ENCODE measurements around the gene ZNF24.

Gene ZNF24

DNA sequence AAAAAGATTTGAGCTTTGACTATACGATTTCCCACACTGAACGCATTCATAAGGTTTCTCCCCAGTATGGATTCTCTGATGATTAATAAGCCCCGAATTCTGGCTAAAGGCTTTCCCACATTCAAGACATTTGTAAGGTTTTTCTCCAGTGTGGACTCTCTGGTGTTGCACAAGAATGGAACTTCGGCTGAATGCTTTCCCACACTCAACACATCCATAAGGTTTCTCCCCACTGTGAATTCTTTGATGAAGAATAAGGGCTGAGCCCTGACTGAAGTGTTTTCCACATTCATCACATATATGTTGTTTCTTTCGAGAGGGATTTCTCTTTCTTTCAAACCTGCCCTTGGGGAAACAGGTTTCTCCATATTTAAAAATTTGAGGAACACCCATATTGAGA is 6.9 kb downstream of the ZNF24 start:
- Histone ChIP-seq H3K4me3 (ENCODE audit: low read depth in 1 of 5, low read length in 5 of 5) (no peak overlapping the region), H3K4me1 (ENCODE audit: control insufficient read depth in 5 of 5, insufficient read depth in 5 of 5, low read length in 5 of 5) (peaks cover 0 to 10% (median 2%) of the 10 kb centered on the region in 5 donors), H3K9ac (ENCODE audit: low read length in 5 of 5) (no peak overlapping the region), H3K9me3 (ENCODE audit: control insufficient read depth in 5 of 5, low read length in 5 of 5) (no peaks in the 10 kb centered on the region), H3K27me3 (ENCODE audit: control insufficient read depth in 5 of 5, insufficient read depth in 4 of 5, low read length in 5 of 5) (no peaks in the 10 kb centered on the region), H3K36me3 (ENCODE audit: control insufficient read depth in 5 of 5, insufficient read depth in 5 of 5, low read length in 5 of 5) (peaks cover 59 to 79% (median 73%) of the 10 kb centered on the region in 5 donors), H3K27ac (ENCODE audit: low read depth, low read length) (no peak overlapping the region)

DNA sequence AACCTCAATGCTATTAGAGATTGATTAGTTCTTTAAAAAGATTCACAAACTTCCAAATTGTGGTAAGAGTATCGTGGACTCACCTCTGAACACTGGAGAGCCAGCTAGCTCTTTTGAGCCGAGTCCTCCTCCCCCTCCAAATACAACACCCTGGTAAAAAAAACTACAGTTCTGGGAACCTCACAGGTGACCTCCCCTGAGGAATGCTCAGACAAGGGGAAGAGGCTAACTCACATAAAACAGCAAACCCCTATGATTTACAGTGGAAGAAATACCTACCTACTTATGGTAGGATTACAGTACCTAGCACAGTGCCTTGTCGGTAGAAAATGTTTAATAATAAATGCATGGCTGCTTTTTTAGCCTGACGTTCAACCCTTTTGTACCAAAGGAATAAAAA is 8.4 kb downstream of the ZNF24 start:
- H3K4me1 ChIP-seq (ENCODE audit: control insufficient read depth in 5 of 5, insufficient read depth in 5 of 5, low read length in 5 of 5), result peaks cover 0 to 10% (median 2%) of the 10 kb centered on the region in 5 donors
- H3K27ac ChIP-seq (ENCODE audit: low read depth, low read length), result no peak overlapping the region

DNA sequence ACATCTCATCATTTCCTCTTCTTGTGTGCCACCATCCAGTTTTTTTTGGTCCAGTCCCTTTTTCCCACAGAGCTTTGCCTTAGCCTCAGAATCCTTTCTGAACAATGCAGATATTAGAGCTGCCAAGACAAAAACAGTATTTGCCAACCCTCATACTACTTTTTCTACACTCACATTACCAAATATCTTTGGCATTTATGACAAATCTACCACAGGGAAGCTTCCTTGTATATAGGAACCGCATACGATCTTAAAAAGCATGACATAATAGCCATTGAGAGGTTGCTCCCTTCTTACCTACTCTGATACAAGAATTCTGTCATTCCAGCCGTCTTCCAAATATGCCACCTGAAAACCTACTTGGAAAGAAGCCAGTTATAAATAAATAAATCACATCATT is 9.4 kb downstream of the ZNF24 start:
- H3K27me3 ChIP-seq (ENCODE audit: control insufficient read depth in 5 of 5, insufficient read depth in 4 of 5, low read length in 5 of 5), result no peaks in the 10 kb centered on the region
- H3K27ac ChIP-seq (ENCODE audit: low read depth, low read length), result no peak overlapping the region
- H3K4me3 ChIP-seq (ENCODE audit: low read depth in 1 of 5, low read length in 5 of 5), result no peak overlapping the region
- no peaks in the 10 kb centered on the region for H3K9me3 ChIP-seq (ENCODE audit: control insufficient read depth in 5 of 5, low read length in 5 of 5)
- H3K9ac ChIP-seq (ENCODE audit: low read length in 5 of 5), result no peak overlapping the region
- H3K36me3 ChIP-seq (ENCODE audit: control insufficient read depth in 5 of 5, insufficient read depth in 5 of 5, low read length in 5 of 5), result peaks cover 54 to 78% (median 70%) of the 10 kb centered on the region in 5 donors
- H3K4me1 ChIP-seq (ENCODE audit: control insufficient read depth in 5 of 5, insufficient read depth in 5 of 5, low read length in 5 of 5), result peaks cover 0 to 10% (median 0%) of the 10 kb centered on the region in 5 donors

More for the DNA sequence above, 8.4 kb downstream of the ZNF24 start:
- Histone ChIP-seq H3K36me3 (ENCODE audit: control insufficient read depth in 5 of 5, insufficient read depth in 5 of 5, low read length in 5 of 5) (peaks cover 60 to 86% (median 76%) of the 10 kb centered on the region in 5 donors), H3K4me3 (ENCODE audit: low read depth in 1 of 5, low read length in 5 of 5) (no peak overlapping the region), H3K9me3 (ENCODE audit: control insufficient read depth in 5 of 5, low read length in 5 of 5) (no peaks in the 10 kb centered on the region), H3K27me3 (ENCODE audit: control insufficient read depth in 5 of 5, insufficient read depth in 4 of 5, low read length in 5 of 5) (no peaks in the 10 kb centered on the region), H3K9ac (ENCODE audit: low read length in 5 of 5) (peak overlapping the region in 1 of 5 donors; percentile 17)

DNA sequence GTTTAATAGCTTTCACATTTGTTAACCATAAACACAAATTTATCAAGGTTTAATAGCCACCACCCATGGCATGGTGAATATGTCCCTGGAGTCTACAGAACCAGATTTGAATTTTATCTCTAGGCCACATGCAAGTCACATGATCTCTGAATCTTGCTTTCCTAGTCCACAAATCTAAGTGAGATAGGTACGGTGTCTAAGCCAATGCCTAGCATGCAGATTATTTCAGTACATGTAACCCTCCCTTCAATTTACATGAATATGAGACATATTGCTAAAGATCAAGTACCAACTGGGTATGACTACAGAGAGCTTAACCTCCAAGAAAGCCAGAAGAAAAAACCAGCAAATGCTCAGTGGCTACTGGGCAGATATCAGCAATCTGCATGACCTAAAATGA is 10.0 kb downstream of the ZNF24 start:
- Histone ChIP-seq H3K4me1 (ENCODE audit: control insufficient read depth in 5 of 5, insufficient read depth in 5 of 5, low read length in 5 of 5) (peaks cover 0 to 10% (median 0%) of the 10 kb centered on the region in 5 donors), H3K27ac (ENCODE audit: low read depth, low read length) (no peak overlapping the region), H3K4me3 (ENCODE audit: low read depth in 1 of 5, low read length in 5 of 5) (no peak overlapping the region), H3K27me3 (ENCODE audit: control insufficient read depth in 5 of 5, insufficient read depth in 4 of 5, low read length in 5 of 5) (no peaks in the 10 kb centered on the region), H3K36me3 (ENCODE audit: control insufficient read depth in 5 of 5, insufficient read depth in 5 of 5, low read length in 5 of 5) (peaks cover 48 to 72% (median 64%) of the 10 kb centered on the region in 5 donors), H3K9me3 (ENCODE audit: control insufficient read depth in 5 of 5, low read length in 5 of 5) (no peaks in the 10 kb centered on the region), H3K9ac (ENCODE audit: low read length in 5 of 5) (no peak overlapping the region)

DNA sequence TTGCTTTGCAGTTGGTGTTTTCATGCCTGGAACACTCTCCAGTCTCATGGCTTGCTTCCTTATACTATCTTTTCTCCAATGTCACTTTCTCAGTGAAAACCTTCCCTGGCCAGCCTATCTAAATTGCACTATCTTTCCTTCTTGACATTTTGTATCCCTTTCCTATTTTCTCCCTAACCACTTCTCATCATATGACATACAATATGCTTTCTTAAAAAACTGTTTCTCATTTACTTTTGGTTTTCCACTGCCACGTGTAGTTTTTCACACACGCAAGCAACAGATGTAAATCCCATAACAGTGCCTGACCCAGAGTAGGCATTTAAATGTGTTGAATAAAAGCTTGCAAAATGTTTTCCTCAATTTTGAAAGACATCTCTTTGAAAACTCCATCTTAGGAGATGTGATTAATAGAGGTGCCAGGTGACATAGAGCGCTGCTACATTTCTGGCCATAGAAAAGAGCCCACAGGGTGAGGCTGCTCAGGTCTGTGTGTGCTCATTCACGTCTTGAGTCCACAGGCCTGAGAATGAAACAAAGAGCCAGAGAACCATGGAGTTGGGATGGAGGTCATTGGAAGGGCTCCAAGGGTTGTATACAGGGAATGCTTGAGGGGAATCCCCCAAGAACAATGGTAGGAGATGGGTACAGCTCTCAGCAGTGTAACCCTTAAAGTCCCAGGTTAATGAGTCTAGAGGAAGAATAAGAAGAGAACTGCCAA is 12.7 kb downstream of the ZNF24 start:
- peaks cover 0 to 2% (median 0%) of the 10 kb centered on the region in 5 donors for H3K9me3 ChIP-seq (ENCODE audit: control insufficient read depth in 5 of 5, low read length in 5 of 5)
- H3K27me3 ChIP-seq (ENCODE audit: control insufficient read depth in 5 of 5, insufficient read depth in 4 of 5, low read length in 5 of 5), result no peaks in the 10 kb centered on the region
- H3K4me3 ChIP-seq (ENCODE audit: low read depth in 1 of 5, low read length in 5 of 5), result no peak overlapping the region
- no peak overlapping the region for H3K9ac ChIP-seq (ENCODE audit: low read length in 5 of 5)
- H3K27ac ChIP-seq (ENCODE audit: low read depth, low read length), result no peak overlapping the region
- H3K36me3 ChIP-seq (ENCODE audit: control insufficient read depth in 5 of 5, insufficient read depth in 5 of 5, low read length in 5 of 5), result peaks cover 27 to 45% (median 40%) of the 10 kb centered on the region in 5 donors
- H3K4me1 ChIP-seq (ENCODE audit: control insufficient read depth in 5 of 5, insufficient read depth in 5 of 5, low read length in 5 of 5), result peaks cover 0 to 10% (median 0%) of the 10 kb centered on the region in 5 donors

DNA sequence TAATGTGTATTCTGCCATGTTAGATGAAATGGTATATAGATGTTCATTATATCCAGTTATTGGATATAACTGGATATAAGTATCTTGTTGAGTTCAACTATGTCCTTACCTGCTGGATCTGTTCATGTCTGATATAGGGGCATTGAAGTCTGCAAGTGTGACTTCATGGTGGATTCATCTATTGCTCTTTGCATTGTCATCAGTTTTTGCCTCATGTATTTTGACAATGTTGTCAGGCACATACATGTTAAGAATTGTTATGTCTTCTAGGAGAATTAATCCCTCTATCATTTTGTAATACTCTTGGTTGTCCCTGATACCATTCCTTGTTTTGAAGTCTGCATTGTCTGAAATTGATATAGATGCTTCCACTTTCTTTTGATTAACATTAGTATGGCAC is 15.4 kb downstream of the ZNF24 start:
- Histone ChIP-seq H3K4me3 (ENCODE audit: low read depth in 1 of 5, low read length in 5 of 5) (no peak overlapping the region), H3K9me3 (ENCODE audit: control insufficient read depth in 5 of 5, low read length in 5 of 5) (peaks cover 0 to 2% (median 0%) of the 10 kb centered on the region in 5 donors), H3K36me3 (ENCODE audit: control insufficient read depth in 5 of 5, insufficient read depth in 5 of 5, low read length in 5 of 5) (peaks cover 9 to 22% (median 19%) of the 10 kb centered on the region in 5 donors), H3K4me1 (ENCODE audit: control insufficient read depth in 5 of 5, insufficient read depth in 5 of 5, low read length in 5 of 5) (no peaks in the 10 kb centered on the region), H3K27me3 (ENCODE audit: control insufficient read depth in 5 of 5, insufficient read depth in 4 of 5, low read length in 5 of 5) (no peaks in the 10 kb centered on the region), H3K27ac (ENCODE audit: low read depth, low read length) (no peak overlapping the region), H3K9ac (ENCODE audit: low read length in 5 of 5) (no peak overlapping the region)

DNA sequence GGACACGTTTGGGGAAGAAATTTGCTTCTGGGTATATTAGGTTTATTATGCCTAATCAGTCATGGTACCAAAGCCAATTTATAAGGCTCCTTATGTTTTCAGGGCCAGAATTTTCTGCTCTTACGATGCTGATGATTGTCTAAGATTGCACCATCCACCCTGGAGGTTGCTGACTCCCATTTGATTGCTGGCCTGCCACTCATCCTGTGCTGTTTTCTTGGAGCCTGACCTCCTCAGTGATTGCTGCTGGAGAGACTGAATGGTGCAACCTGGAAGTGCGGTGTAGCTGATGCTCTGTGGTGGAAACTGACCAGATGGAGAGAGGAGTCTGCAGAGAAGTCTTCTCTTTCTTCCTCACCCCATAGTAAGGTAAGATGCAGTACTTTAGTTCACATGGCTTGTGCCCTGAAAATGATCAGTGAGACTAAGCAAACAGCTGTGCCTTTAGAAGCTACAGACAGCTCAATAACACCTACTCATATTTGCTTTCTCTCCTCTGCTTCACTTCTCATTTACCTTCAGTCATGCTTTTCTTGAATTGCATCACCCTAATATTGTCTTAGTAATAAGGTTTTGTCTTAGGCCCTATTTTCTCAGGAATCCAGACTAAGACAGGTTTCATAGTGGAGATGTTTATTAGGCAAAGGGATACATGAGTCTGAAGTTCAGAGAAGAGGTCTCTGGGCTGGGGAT is 17.4 kb downstream of the ZNF24 start:
- Histone ChIP-seq H3K9ac (ENCODE audit: low read length in 5 of 5) (no peak overlapping the region), H3K4me1 (ENCODE audit: control insufficient read depth in 5 of 5, insufficient read depth in 5 of 5, low read length in 5 of 5) (no peaks in the 10 kb centered on the region), H3K36me3 (ENCODE audit: control insufficient read depth in 5 of 5, insufficient read depth in 5 of 5, low read length in 5 of 5) (peaks cover 0 to 4% (median 3%) of the 10 kb centered on the region in 5 donors), H3K9me3 (ENCODE audit: control insufficient read depth in 5 of 5, low read length in 5 of 5) (peaks cover 0 to 2% (median 0%) of the 10 kb centered on the region in 5 donors), H3K27ac (ENCODE audit: low read depth, low read length) (no peak overlapping the region), H3K27me3 (ENCODE audit: control insufficient read depth in 5 of 5, insufficient read depth in 4 of 5, low read length in 5 of 5) (no peaks in the 10 kb centered on the region), H3K4me3 (ENCODE audit: low read depth in 1 of 5, low read length in 5 of 5) (no peak overlapping the region)

DNA sequence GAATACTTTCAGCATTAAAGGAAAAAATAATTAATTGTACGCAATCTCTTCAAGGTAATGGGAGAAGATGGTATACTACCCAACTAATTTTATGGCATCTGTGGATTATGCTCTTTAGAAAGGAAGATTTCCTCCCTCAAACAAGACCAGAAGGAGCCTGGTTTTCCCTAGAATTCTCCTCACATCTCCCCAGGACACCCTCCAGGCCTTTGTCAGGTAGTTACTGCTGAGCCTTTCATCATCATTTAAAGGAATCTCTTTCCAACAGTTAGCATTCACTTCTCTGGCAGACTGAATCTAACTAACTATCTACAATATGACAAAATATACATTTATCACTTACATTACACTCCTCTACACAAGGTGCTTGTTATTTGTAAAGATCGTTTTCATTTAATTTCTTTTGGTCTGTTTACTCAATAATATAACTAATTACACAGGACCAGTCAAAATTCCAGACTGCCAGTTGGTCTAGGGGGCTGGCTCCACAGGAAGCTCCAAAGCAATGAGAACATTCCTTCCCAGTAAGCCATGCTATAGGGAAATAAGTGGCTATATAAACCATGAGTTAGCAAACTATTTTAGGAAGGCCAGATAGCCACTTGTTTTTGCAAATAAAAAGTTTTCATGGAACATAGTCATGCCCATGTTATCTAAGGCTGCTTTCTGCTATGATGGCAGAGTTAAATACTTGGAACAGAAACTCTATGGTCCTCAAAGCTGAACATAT is 19.1 kb downstream of the ZNF24 start:
- no peak overlapping the region for H3K9ac ChIP-seq (ENCODE audit: low read length in 5 of 5)
- H3K27ac ChIP-seq (ENCODE audit: low read depth, low read length), result no peak overlapping the region
- H3K27me3 ChIP-seq (ENCODE audit: control insufficient read depth in 5 of 5, insufficient read depth in 4 of 5, low read length in 5 of 5), result no peaks in the 10 kb centered on the region
- no peak overlapping the region for H3K4me3 ChIP-seq (ENCODE audit: low read depth in 1 of 5, low read length in 5 of 5)
- no peaks in the 10 kb centered on the region for H3K4me1 ChIP-seq (ENCODE audit: control insufficient read depth in 5 of 5, insufficient read depth in 5 of 5, low read length in 5 of 5)
- H3K9me3 ChIP-seq (ENCODE audit: control insufficient read depth in 5 of 5, low read length in 5 of 5), result peaks cover 0 to 2% (median 0%) of the 10 kb centered on the region in 5 donors
- peaks cover 0 to 3% (median 0%) of the 10 kb centered on the region in 5 donors for H3K36me3 ChIP-seq (ENCODE audit: control insufficient read depth in 5 of 5, insufficient read depth in 5 of 5, low read length in 5 of 5)

DNA sequence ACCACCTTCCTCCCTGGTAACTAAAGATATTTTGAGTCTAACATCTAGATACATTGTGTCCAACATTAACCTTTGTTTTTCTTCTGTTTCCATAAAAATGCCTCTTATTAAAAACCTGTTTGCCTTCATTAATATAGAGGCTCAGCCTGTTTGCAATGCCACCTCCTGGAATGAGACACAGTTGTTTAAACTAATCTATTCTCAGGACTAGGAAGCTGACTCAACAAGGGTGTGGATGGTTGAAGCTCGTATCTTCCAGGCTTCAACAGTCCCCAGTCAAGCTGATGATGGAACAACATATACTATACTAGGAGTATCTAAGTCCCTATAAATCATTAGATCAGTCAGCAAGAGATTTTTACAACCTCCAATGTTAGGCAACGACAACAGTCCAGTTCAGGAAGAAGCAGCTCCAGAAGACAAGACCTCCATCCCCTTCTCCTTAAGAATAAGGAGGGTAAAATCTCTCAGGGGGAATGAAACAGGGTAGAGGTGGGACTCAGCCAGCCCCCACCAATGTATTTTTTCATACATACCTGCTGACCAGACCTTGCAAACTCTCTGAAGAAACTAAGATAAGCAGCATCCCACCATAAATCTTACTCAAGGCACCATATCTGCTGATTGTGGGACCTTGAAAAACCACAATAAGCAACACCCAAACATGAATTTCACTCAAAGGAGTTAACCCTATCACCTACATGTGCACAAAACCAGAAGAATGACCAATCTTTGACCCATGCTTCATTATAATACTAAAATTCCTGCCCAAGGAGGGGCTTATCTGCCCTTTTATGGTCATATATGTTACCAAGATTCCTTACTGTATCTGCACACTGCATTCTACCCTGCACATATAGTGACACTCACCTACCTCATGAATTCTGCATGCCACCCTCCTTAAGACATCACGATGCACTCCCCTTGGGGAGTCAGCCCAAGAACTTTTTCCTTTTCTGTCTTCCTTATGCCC is 21.4 kb downstream of the ZNF24 start:
- H3K36me3 ChIP-seq (ENCODE audit: control insufficient read depth in 5 of 5, insufficient read depth in 5 of 5, low read length in 5 of 5), result peaks cover 0 to 3% (median 0%) of the 10 kb centered on the region in 5 donors
- no peak overlapping the region for H3K27ac ChIP-seq (ENCODE audit: low read depth, low read length)
- H3K4me3 ChIP-seq (ENCODE audit: low read depth in 1 of 5, low read length in 5 of 5), result no peak overlapping the region
- no peak overlapping the region for H3K9ac ChIP-seq (ENCODE audit: low read length in 5 of 5)
- H3K4me1 ChIP-seq (ENCODE audit: control insufficient read depth in 5 of 5, insufficient read depth in 5 of 5, low read length in 5 of 5), result no peaks in the 10 kb centered on the region
- H3K27me3 ChIP-seq (ENCODE audit: control insufficient read depth in 5 of 5, insufficient read depth in 4 of 5, low read length in 5 of 5), result no peaks in the 10 kb centered on the region
- H3K9me3 ChIP-seq (ENCODE audit: control insufficient read depth in 5 of 5, low read length in 5 of 5), result peaks cover 0 to 2% (median 0%) of the 10 kb centered on the region in 5 donors
